GOT3 (cell line): ENCODE data around the gene FAM236C.
"Not testable (repeated sequence)": the region's sequence is repeated elsewhere in the genome, so short reads cannot be mapped to it uniquely, and the experiment has no call there.

Source experiments
- DNase-seq: peaks from one replicate; lab custom pipeline; 2025; ENCODE audit warnings: mixed read lengths; lab: John Stamatoyannopoulos, UW

FAM236C gene

GRCh38 chrX:72912315-72912714 lies at the start of gene FAM236C:
FAM236C (plus strand) TSS chrX:72912615; CDS start chrX:72912715, 100 bp downstream.
- not testable (repeated sequence) for DNase-seq

- not testable (repeated sequence) for DNase-seq
Measured at GRCh38 chrX:72882898-72883297, 29.5 kb upstream of the FAM236C start.

GRCh38 chrX:72889740-72890139 lies 22.7 kb upstream of the FAM236C start:
- DNase-seq, result not testable (repeated sequence)

- DNase-seq, result not testable (repeated sequence)
Measured at GRCh38 chrX:72916096-72916495, 3.7 kb downstream of the FAM236C start.

GRCh38 chrX:72932283-72932682 lies 19.9 kb downstream of the FAM236C start:
- not testable (repeated sequence) for DNase-seq

GRCh38 chrX:72936455-72936854 lies 24.0 kb downstream of the FAM236C start:
- not testable (repeated sequence) for DNase-seq

GRCh38 chrX:72936882-72937455 lies 24.6 kb downstream of the FAM236C start:
- not testable (repeated sequence) for DNase-seq

- DNase-seq, result not testable (repeated sequence)
Measured at GRCh38 chrX:72937906-72938305, 25.5 kb downstream of the FAM236C start, which contains the start of gene FAM236A. FAM236A (plus strand) TSS chrX:72938206; CDS start chrX:72938263, 57 bp downstream.

- DNase-seq, result not testable (repeated sequence)
Measured at GRCh38 chrX:72942272-72942671, 29.9 kb downstream of the FAM236C start.

GRCh38 chrX:72943035-72943818 lies 30.8 kb downstream of the FAM236C start:
- DNase-seq, result not testable (repeated sequence)

- not testable (repeated sequence) for DNase-seq
Measured at GRCh38 chrX:72943819-72944169, 31.4 kb downstream of the FAM236C start, which contains the start of gene DMRTC1. DMRTC1 (minus strand) TSS chrX:72943837; CDS start chrX:72875694, 68,143 bp downstream.

GRCh38 chrX:72959971-72960370 lies 47.6 kb downstream of the FAM236C start:
- not testable (repeated sequence) for DNase-seq
